HG03066 (cell line): ENCODE measurements around the gene ATP2A2.

Experiments used
- ATAC-seq: cut with Tn5 transposase; IDR thresholded peaks from one replicate; pipeline ENCODE4 v1.9.1; 2021; ENCODE audit warnings: low read depth; ENCODE audit not compliant: unreplicated experiment

The ATP2A2 gene

GRCh38 chr12:110256780-110257431, 24.1 kb upstream of the ATP2A2 start:
- ATAC-seq, result no peak

DNA sequence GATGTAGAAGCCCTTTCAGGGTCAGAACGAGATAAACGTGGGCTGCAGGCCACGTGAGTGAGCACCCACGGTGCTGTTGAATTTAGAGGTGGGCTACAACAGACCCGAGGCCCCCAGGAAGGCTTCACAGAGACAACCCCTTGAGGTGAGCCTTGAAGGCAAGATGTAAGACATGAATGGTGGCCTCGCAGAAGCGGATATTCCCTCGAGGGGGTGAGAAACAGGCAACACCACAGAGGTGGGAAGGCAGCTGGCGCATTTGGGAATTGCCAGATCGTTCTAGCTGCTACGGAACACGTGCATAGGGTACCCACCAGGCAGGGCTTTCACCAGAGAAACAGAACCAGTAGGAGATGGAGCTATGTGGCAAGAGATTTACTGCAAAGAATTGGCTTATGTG, 22.6 kb upstream of the ATP2A2 start:
- no peak for ATAC-seq

GRCh38 chr12:110262442-110263388, 18.3 kb upstream of the ATP2A2 start:
- ATAC-seq, result no peak

- ATAC-seq, result no peak
These were observed 14.6 kb upstream of the ATP2A2 start for GRCh38 chr12:110266381-110266960.

DNA sequence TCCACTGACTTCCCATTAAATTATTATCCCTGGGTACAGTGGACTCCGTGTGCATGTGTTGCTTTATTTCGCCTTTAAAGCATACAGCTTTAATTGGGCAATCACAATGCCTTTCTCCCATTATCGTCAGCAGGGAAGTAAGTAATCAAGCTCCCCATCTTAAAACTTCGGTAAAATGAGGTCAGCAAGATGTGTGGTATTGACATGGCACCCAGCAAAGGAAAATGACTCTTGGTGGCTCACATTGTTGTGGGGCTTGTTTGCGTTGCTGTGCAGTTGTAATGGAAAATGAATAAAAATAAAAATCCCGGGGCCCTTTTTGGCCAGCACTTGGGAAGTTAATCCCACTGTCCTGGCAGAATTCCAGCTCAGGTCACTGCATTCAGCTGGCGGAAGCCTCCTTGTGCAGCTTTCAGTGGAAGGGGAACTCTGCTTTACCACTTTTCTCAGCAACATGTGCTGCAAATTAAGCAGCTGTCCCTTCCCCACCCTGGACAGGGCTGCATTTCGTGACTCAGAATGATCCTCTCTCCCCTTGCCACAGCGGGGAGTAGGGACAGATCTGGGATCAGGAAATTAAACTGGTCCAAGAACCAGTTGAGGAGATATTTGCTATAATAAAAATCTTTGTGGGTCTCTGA, 13.9 kb upstream of the ATP2A2 start:
- ATAC-seq, result no peak

DNA sequence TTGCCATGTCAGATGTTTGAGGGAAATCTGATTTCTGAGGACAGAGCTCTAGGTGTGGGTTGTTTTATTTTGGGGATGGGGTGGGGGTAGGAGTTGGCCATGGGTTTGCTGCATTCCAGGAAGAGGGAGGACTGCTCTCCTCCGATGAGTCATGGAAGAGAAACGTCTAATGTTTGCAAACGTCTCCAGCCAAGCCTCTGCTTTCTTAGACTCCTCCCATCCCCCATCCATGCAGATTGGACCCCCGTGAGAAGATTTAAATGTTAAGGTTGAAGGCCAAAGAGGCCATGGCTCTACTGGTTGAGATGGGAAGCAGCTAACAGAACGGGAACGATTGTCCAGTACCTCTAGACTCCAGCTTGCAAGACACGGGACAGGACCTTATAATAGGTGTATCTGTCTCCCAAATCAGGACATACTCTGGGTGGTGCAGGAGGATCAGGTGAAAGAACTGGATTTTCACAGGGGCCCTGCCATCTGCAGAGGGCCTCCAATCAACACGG, 11.4 kb upstream of the ATP2A2 start:
- no peak for ATAC-seq

DNA sequence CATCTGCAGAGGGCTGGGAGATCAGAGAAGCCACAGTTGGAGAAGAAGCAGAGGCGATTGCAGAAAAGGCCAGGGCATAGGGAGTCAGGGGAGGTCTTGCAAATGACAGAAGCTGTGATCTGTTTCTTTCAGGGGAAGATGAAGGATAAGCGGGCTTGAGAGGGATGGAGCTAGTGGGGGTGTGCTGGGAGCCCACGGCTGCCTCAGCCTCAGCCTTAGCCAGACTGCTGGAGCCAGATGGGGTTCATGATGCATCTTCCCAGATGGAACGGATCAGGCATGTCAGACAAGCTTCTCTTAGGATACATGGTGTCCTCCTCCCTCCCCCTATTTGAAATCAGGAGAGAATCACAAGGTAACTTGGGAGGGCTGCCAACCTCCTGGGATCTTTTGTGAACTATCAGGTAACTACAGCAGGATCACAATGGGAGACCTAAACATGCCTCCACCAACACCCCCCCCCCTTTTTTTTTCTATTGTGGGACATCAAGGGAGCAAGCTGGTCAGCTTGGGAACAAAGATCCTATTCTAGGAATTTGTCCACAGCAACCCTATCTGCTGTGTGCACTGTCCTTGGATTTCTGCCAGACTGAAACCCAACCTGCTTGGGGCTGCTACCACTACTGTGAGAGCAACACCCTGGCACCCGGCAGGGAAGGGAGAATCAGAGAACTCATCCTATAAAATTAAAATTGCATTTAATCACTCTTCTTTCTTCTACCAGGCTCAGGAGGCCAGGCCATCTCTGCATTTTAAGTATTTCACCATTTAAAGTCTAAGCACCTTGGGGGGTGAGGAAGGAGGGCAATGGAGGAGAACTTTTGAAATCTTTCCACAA, 10.7 kb upstream of the ATP2A2 start:
- no peak for ATAC-seq

- ATAC-seq, result no peak
These were observed 10.0 kb upstream of the ATP2A2 start for GRCh38 chr12:110271015-110271414.

DNA sequence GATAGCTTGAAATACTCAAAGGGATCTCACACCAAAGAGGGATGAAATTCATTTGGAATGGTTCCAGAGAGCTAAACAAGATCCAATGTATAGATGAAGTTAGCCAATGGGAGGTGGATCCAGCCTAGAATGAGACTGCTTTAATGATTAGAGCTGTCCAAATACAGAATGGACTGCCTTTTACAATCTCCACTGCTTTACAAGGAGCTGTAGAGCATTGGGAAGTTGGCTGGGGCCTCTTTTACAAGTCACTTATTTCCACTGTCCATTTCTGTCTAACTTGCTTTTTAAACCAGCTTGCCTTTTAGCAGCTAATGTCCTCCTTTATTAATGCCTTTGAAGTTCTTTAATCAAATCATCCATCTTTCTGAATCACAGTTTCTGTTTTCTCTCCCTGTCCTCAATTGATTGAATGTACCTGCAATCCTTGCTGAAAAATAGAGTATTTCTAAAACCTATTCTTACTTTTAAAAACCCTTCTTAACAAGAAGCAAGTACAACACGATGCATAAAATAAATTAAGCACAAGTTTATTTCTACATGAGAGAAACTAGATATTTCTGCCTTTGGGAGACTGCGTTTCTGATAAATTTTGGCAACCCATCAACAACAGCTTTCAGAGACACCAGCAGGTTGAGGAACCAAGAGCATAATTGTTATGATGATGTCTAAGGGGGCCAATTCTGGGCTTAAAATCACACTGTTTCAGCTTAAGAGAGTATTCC, 3.4 kb upstream of the ATP2A2 start:
- ATAC-seq, result no peak

DNA sequence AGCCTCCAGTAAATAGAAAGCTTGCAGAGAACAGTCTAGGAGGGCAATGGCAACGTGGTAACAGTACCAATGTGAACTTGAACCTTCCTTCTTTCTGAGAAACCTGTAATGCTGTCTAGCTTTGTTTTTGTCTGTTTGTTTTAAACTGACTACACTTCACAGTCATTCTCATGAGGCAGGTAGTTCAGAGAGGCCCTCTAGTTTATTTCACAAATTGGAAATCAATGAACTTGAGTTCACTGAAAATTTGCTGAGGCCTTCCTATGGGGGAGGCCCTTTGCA, 2.9 kb upstream of the ATP2A2 start:
- ATAC-seq, result no peak

- no peak for ATAC-seq
These were observed 1.3 kb upstream of the ATP2A2 start for GRCh38 chr12:110279566-110280375.

DNA sequence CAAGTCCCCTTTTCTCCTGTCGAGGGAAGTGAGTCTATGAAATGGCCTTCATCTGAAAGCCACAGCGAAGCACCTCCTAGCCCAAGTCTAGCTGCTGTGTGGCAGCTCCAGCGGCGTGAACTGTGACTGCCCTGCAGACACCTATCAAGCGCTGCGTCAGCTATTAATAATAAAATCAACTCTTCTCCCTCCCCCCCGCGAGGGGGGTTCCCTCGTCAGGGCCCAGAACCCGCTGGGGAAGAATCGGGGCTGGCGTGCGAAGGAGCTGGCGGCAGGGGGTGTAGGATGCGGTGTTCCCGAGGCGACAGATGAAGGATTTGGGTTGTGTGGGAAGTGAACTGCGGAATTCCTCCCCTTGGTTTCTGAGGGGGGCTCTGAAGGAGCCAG, 662 bp upstream of the ATP2A2 start:
- peak; percentile 8 for ATAC-seq

- peak; percentile 43 for ATAC-seq
These were observed 677 bp downstream of the ATP2A2 start for GRCh38 chr12:110281549-110282299.

DNA sequence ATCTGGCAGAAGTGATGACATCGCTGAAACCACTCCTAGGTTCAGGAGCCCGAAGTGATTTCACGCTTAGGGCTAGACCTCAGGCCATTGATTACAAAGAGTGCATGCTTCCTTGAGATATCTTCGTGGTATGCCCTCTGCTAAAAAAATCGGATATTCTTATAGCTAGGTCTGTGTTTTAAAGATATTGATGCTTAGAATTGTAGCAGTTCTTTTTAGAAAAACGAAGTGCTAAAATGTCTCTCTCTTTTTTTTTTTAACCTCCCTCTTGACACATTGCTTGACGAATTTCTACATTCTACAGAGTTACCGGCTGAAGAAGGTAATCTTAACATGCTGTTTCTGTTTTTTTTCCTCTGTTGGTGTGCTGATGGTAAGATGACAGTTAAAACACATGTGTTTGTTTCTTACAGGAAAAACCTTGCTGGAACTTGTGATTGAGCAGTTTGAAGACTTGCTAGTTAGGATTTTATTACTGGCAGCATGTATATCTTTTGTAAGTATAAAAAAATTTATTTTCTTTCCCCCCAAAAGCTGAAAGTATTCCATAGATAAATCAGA, 1.3 kb downstream of the ATP2A2 start:
- peak; percentile 9 for ATAC-seq

DNA sequence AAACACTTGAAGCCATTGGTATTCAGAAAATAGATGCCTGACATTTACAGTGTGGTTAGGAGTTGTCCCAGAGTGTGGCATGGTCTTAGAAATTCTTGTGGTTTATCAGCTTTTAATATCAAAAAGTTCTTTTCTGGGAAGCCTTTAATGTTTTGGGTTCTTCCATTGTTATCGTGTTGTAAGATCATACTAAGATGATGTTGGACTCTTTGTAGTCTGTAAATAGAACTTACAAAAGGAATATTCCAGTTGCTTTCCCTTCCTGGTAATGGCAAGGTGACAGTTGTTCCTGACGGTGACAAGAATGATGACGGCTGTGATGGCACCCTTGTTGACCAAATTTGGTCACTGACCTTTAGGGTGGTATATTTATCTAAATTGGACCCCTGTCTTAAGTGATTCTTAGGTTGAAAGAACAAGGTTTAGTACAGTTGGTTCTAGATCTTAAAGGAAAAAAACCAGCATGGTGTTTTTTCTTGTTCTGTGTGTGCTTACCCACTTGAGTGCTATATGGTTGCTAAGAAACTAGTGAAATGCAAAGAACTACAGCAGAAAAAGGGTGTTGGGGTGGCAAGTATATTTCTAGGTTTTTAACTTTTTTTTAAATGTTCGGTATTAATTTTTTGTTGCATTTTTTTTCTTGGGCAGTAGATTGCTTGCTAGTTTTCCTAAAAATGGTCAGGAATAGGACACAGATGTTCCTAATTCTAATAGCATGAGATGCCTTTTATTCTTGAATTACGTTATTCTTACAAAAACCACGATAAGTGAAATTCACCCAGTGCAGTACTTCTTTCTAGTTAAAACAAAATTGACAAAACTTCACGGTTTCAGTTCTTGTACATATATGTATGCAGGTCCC, 2.1 kb downstream of the ATP2A2 start:
- no peak for ATAC-seq

DNA sequence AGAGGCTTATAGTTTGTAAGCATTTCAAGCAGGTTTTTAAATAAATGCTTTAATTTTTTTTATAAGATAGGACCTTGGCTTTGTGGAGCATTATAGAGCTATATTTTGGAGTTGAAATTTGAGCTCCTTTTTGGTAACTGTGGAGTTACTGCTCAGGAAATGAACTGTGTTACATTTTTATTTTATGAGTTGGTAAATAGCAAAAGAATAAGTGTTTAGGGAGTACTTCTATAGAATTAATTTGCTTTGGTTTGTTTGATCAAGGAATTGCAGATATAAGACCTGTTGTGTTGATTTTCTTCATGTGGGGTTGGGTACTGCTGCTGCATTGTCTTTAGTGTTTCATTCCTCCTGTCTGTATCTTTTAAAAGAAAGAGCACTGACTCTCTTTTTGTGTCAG, 3.5 kb downstream of the ATP2A2 start:
- ATAC-seq, result no peak

- ATAC-seq, result no peak
These were observed 5.6 kb downstream of the ATP2A2 start for GRCh38 chr12:110286623-110287022.
